GM12878 (cell line): ENCODE measurements around the gene BUB3. TPM values are rescaled to one million over a fixed set of nuclear protein-coding genes. Genes with fewer than 3 reads are reported as not detected.
A peak's percentile ranks its signal among the peaks of the same experiment; 100 is the strongest.

ENCODE experiments used
- ATAC-seq: fragments of 200-7000 bp; cut with Tn5 transposase; 3 replicates; pipeline ENCODE4 v1.9.1; 2020; ENCODE audit warnings: mild to moderate bottlenecking, moderate library complexity
- BruUV-seq: library from RNA; stranded (reverse); fragments of 400-500 nt; replicated peaks from 2 replicates; lab custom pipeline; 2021; lab: Mats Ljungman, UMichigan
- CTCF ChIA-PET: fragments of 300-600 bp; sonication (Branson Sonifier 250); formaldehyde crosslinking; extraction: SDS; loops from one replicate; lab custom pipeline; 2021; ENCODE audit warnings: inconsistent platforms; lab: Yijun Ruan, JAX
- POLR2A ChIA-PET: fragments of 350-600 bp; formaldehyde crosslinking; extraction: SDS; loops from one replicate; lab custom pipeline; 2021; ENCODE audit warnings: inconsistent platforms; lab: Charles Lee
- RAD21 ChIA-PET: fragments of 300-600 bp; sonication (Branson Sonifier 250); formaldehyde crosslinking; loops from one replicate; lab custom pipeline; 2023; ENCODE audit warnings: antibody characterized with exemption; ENCODE audit not compliant: unreplicated experiment; lab: Charles Lee
- SMC1A ChIA-PET: fragments of 300-600 bp; sonication (Branson Sonifier 250); formaldehyde crosslinking; loops from one replicate; lab custom pipeline; 2023; ENCODE audit not compliant: unreplicated experiment, uncharacterized antibody; lab: Charles Lee
- DNase-seq: peaks from one replicate; pipeline ENCODE4 v3.0.0-alpha.2; 2011; ENCODE audit warnings: low read depth, low spot score
- FAIRE-seq: peaks from 3 replicates; lab custom pipeline; 2011; peaks lifted over from hg19 to GRCh38; lab: Jason Lieb, UNC
- H2AFZ ChIP-seq: 2 replicates; pipeline ENCODE4 v1.6.0; 2011; ENCODE audit warnings: low read depth, low read length, control low read depth; ENCODE audit not compliant: control insufficient read depth
- H3K27ac ChIP-seq: 2 replicates; pipeline ENCODE4 v1.5.1; 2011; ENCODE audit warnings: control low read depth; ENCODE audit not compliant: control insufficient read depth, insufficient read depth
- H3K27me3 ChIP-seq, 2 experiments: replicated peaks in 1 of 2; 2 replicates each; pipeline versions ENCODE4 v1.6.0 to v1.6.1; 2011; ENCODE audit warnings: low read length in 1 of 2; ENCODE audit not compliant: control insufficient read depth in 2 of 2, insufficient read depth in 2 of 2
- H3K36me3 ChIP-seq, 2 experiments: 2 replicates each; pipeline ENCODE4 v1.5.1; 2011; ENCODE audit warnings: low read length in 1 of 2; ENCODE audit not compliant: control insufficient read depth in 2 of 2, insufficient read depth in 2 of 2
- H3K4me1 ChIP-seq: 2 replicates; pipeline ENCODE4 v1.6.1; 2011; ENCODE audit warnings: mild to moderate bottlenecking, low read length, moderate library complexity, mixed read lengths; ENCODE audit not compliant: control insufficient read depth, insufficient read depth
- H3K4me2 ChIP-seq: 2 replicates; pipeline ENCODE4 v1.6.0; 2011; ENCODE audit warnings: control low read depth; ENCODE audit not compliant: control insufficient read depth, insufficient read depth
- H3K4me3 ChIP-seq: fragments of 200-600 bp; sonication (generic); 2 replicates; pipeline ENCODE4 v1.5.1; 2016
- H3K79me2 ChIP-seq: 2 replicates; pipeline ENCODE4 v1.6.0; 2011; ENCODE audit warnings: low read length; ENCODE audit not compliant: control insufficient read depth, insufficient read depth
- H3K9ac ChIP-seq: 2 replicates; pipeline ENCODE4 v1.8.0; 2011; ENCODE audit warnings: low read length, control low read depth, mixed read lengths; ENCODE audit not compliant: control insufficient read depth, insufficient read depth
- H3K9me3 ChIP-seq: replicated peaks from 3 replicates; pipeline ENCODE4 v1.5.1; 2011; ENCODE audit warnings: mild to moderate bottlenecking, low read length; ENCODE audit not compliant: control insufficient read depth, insufficient read depth
- H4K20me1 ChIP-seq: 2 replicates; pipeline ENCODE4 v1.6.0; 2011; ENCODE audit not compliant: control insufficient read depth, insufficient read depth
- ATF3 ChIP-seq: IDR thresholded peaks from 2 replicates; pipeline ENCODE4 v1.6.1; 2011; ENCODE audit warnings: low read depth, mild to moderate bottlenecking, low read length, moderate library complexity, borderline replicate concordance; ENCODE audit errors: extremely low read depth
- CBFB ChIP-seq: IDR thresholded peaks from 2 replicates; pipeline ENCODE4 v1.6.1; 2016; ENCODE audit warnings: antibody characterized with exemption, low read depth
- CHD1 ChIP-seq: IDR thresholded peaks from 2 replicates; pipeline ENCODE4 v1.6.1; 2012; ENCODE audit warnings: low read depth, low read length, improper control_type of control experiment
- CHD2 ChIP-seq: IDR thresholded peaks from 2 replicates; pipeline ENCODE4 v1.6.1; 2011; ENCODE audit warnings: low read depth, low read length, improper control_type of control experiment, borderline replicate concordance
- E2F4 ChIP-seq: IDR thresholded peaks from 2 replicates; pipeline ENCODE4 v1.6.1; 2012; ENCODE audit warnings: low read depth, low read length, improper control_type of control experiment
- IRF3 ChIP-seq: fragments of 450-650 bp; IDR thresholded peaks from 2 replicates; pipeline ENCODE4 v1.6.1; 2014; ENCODE audit warnings: mild to moderate bottlenecking
- KLF5 ChIP-seq: fragments of 450-650 bp; IDR thresholded peaks from 2 replicates; pipeline ENCODE4 v1.6.1; 2014; ENCODE audit warnings: mild to moderate bottlenecking; ENCODE audit not compliant: partially characterized antibody
- TAF1 ChIP-seq: IDR thresholded peaks from 2 replicates; pipeline ENCODE4 v1.6.1; 2011; ENCODE audit warnings: mild to moderate bottlenecking, low read depth, low read length, borderline replicate concordance
- USF1 ChIP-seq: IDR thresholded peaks from 2 replicates; pipeline ENCODE4 v1.6.1; 2011; ENCODE audit warnings: borderline replicate concordance, low read depth, mild to moderate bottlenecking, moderate library complexity, mixed read lengths, low read length; ENCODE audit not compliant: insufficient read depth; ENCODE audit errors: extremely low read length
- ZBTB33 ChIP-seq: fragments of 450-650 bp; IDR thresholded peaks from 2 replicates; pipeline ENCODE4 v1.6.1; 2017; ENCODE audit warnings: mild to moderate bottlenecking
- ZNF384 ChIP-seq: IDR thresholded peaks from 2 replicates; pipeline ENCODE4 v1.6.1; 2012; ENCODE audit warnings: low read depth, mild to moderate bottlenecking, low read length, improper control_type of control experiment, borderline replicate concordance
- WGBS: methylation state at CpG from one replicate; pipeline ENCODE4 v1.1.6; 2016; ENCODE audit warnings: low lambda C conversion rate; ENCODE audit not compliant: insufficient replicate concordance, insufficient coverage; ENCODE audit errors: missing lambda C conversion rate; 5-methylcytosine and 5-hydroxymethylcytosine counted together
- in situ Hi-C: fragments of 300-500 bp; cut with MboI; formaldehyde crosslinking; loops from 9 replicates; pipeline ENCODE4 v1.14.3; 2018; ENCODE audit warnings: mixed read lengths
- intact Hi-C: fragments of 100-400 bp; cut with micrococcal nuclease; formaldehyde crosslinking; loops from one replicate; pipeline ENCODE4 v1.14.2; 2022; ENCODE audit not compliant: unreplicated experiment
- polyA plus RNA-seq, 11 experiments: library from polyadenylated mRNA; depleted of rRNA in 4 of 11; unstranded in 6 of 11; stranded (reverse) in 5 of 11; fragments of >200 nt; fragmentation: Nextera tagmentation in 4 of 11; fragmentation: Illumina TruSeq in 1 of 11; extraction: Ambion mirVana in 4 of 11; extraction: Trizol in 1 of 11; gene quantifications; 1 replicate in 1 of 11; 2 replicates in 10 of 11; pipeline versions ENCODE4 v1.2.1 to v1.2.3, GENCODE V29; 2011 to 2016; ENCODE audit warnings: inconsistent platforms in 2 of 11, missing spikeins in 2 of 11, low read depth in 1 of 11
- total RNA-seq, 4 experiments: library from RNA; depleted of rRNA in 3 of 4; stranded (reverse); fragments of >200 nt in 3 of 4; fragmentation: Illumina TruSeq in 1 of 4; extraction: Trizol in 1 of 4; gene quantifications; 2 replicates each; pipeline versions ENCODE4 v1.2.1 to v1.2.3, GENCODE V29; 2013 to 2021

BUB3 gene
- total and polyA plus RNA-seq, 10 of the 15 experiments (the other 5 are each of a cell fraction or from before 2014, with no cell fraction given): 260 to 1,126 (median 441) TPM

- no TSS peak for BruUV-seq
- Histone ChIP-seq H3K79me2 (peaks cover 27% of the 10 kb centered on the region), H2AFZ (no peak overlapping the region), H3K4me2 (peak overlapping the region; percentile 91), H3K36me3 (no peaks in the 10 kb centered on the region; a peak in 1 of 4 replicates), H3K27me3 (peaks cover 2 to 15% of the 10 kb centered on the region in 2 experiments; a peak in 3 of 4 replicates), H3K4me3 (peak overlapping the region; percentile 86; the same call in 1 of the 2 replicates), H3K9me3 (no peaks in the 10 kb centered on the region; the same call in 2 of the 3 replicates), H3K27ac (no peak overlapping the region), H3K9ac (no peak overlapping the region), H4K20me1 (no peaks in the 10 kb centered on the region), H3K4me1 (peaks cover 7% of the 10 kb centered on the region)
- ChIA-PET CTCF (interaction anchor here (0.6 to 4.3 kb wide), 9 partner anchors 9 to 423 kb away, joined by 3 to 33 read pairs (median 3); partner anchors contain the start of gene BUB3), SMC1A (interaction anchor here (0.9 to 2.2 kb wide), 4 partner anchors 246 to 424 kb away, joined by 3 to 10 read pairs (median 4); no protein-coding TSS in a partner anchor), RAD21 (interaction anchor here (2.1 kb wide), 1 partner anchor 423 kb away, joined by 20 read pairs; no protein-coding TSS in a partner anchor), POLR2A (interaction anchor here (1.1 kb wide), 1 partner anchor 32 kb away, joined by 3 read pairs; no protein-coding TSS in a partner anchor)
- peak; percentile 57 for FAIRE-seq
- 77% methylated on average over 39 of the region's 42 CpGs for WGBS
- TF ChIP-seq TAF1 (no peak), ZNF384 (no peak), CHD1 (no peak), CHD2 (no peak), USF1 (no peak), ZBTB33 (no peak), E2F4 (no peak), CBFB (no peak), KLF5 (no peak), ATF3 (no peak), IRF3 (no peak)
- no peak for DNase-seq
- ATAC-seq: no peak
- in situ Hi-C loops (loop anchor here (5.0 kb wide), 2 partner anchors 418 to 833 kb away; no protein-coding TSS in a partner anchor), intact Hi-C loops (loop anchor here (5.0 kb wide), 1 partner anchor 258 kb away; no protein-coding TSS in a partner anchor)
These were observed 19.8 kb upstream of the BUB3 start for GRCh38 chr10:123134343-123134914.
